A204.1 (cell line): ENCODE results near the gene NOS1AP.

ENCODE experiments used
- FAIRE-seq: peaks from 2 replicates; lab custom pipeline; 2012; peaks lifted over from hg19 to GRCh38; lab: Jason Lieb, UNC

The NOS1AP gene

GRCh38 chr1:162386292-162387225 is 317.1 kb downstream of the NOS1AP start:
- FAIRE-seq, result no peak

GRCh38 chr1:162387226-162388082 is 318.0 kb downstream of the NOS1AP start:
- FAIRE-seq, result no peak

- FAIRE-seq, result no peak
Observed at GRCh38 chr1:162388083-162388594, 318.6 kb downstream of the NOS1AP start.

GRCh38 chr1:162388615-162389014 is 319.1 kb downstream of the NOS1AP start:
- no peak for FAIRE-seq

- no peak for FAIRE-seq
Observed at GRCh38 chr1:162389021-162389818, 319.7 kb downstream of the NOS1AP start.

GRCh38 chr1:162389971-162390370 is 320.5 kb downstream of the NOS1AP start:
- FAIRE-seq, result no peak

GRCh38 chr1:162390396-162391185 is 321.1 kb downstream of the NOS1AP start:
- FAIRE-seq, result no peak

GRCh38 chr1:162391790-162392563 is 322.5 kb downstream of the NOS1AP start:
- FAIRE-seq, result peak; percentile 89

- FAIRE-seq, result no peak
Observed at GRCh38 chr1:162396201-162396906, 326.9 kb downstream of the NOS1AP start.

- no peak for FAIRE-seq
Observed at GRCh38 chr1:162397039-162397448, 327.6 kb downstream of the NOS1AP start.

- no peak for FAIRE-seq
Observed at GRCh38 chr1:162397943-162398560, 328.6 kb downstream of the NOS1AP start.

- no peak for FAIRE-seq
Observed at GRCh38 chr1:162398999-162399580, 329.6 kb downstream of the NOS1AP start.

GRCh38 chr1:162400790-162401355 is 331.4 kb downstream of the NOS1AP start:
- FAIRE-seq, result no peak

GRCh38 chr1:162404550-162405160 is 335.2 kb downstream of the NOS1AP start:
- no peak for FAIRE-seq

GRCh38 chr1:162405800-162406199 is 336.3 kb downstream of the NOS1AP start:
- FAIRE-seq, result no peak

GRCh38 chr1:162406811-162407210 is 337.3 kb downstream of the NOS1AP start:
- FAIRE-seq, result no peak

GRCh38 chr1:162407539-162407938 is 338.0 kb downstream of the NOS1AP start:
- FAIRE-seq, result no peak

- FAIRE-seq, result no peak
Observed at GRCh38 chr1:162412002-162412401, 342.5 kb downstream of the NOS1AP start, which contains the start of gene SH2D1B. TSS of gene SH2D1B (minus strand) at chr1:162412136. CDS start at chr1:162412016, 120 bp downstream.
